Measurements from ENCODE around the gene TVP23A.

DNA sequence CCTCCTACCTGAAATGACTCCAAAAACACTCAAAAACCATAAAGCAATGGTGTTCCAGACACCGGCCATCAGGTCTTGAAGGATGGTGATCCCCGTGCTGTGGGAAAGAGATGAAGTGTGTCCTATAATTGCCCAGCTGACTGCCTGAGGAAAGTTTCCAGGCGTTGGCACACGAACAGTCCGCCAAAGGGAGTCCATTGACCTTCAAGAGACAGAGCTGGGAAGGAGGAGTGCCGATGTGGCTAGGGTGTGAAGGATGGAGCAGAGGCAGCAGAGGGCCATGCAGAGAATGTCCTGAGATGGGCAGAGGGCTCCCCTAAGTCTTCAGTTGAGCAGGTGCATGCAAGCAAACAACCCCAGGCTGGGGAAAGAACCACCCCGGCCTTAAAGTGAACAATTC, 86.8 kb downstream of the TVP23A start:
- no peak for TF ChIP-seq CTCF (IDR thresholded peaks at IDR 0.05; ENCODE audit: low read length)
- no peak for TF ChIP-seq EZH2 (optimal IDR thresholded peaks at IDR 0.05; ENCODE audit: low read depth, low read length)
